ENCODE data around the gene MIA. TPM values are rescaled to one million over a fixed set of nuclear protein-coding genes. Genes with fewer than 3 reads are reported as not detected.
A peak's percentile ranks its signal among the peaks of the same experiment; 100 is the strongest.
"Not testable (repeated sequence)": the region's sequence is repeated elsewhere in the genome, so short reads cannot be mapped to it uniquely, and the experiment has no call there.

The MIA gene
- total RNA-seq, 1 experiment from 2014 or later = not detected

DNA sequence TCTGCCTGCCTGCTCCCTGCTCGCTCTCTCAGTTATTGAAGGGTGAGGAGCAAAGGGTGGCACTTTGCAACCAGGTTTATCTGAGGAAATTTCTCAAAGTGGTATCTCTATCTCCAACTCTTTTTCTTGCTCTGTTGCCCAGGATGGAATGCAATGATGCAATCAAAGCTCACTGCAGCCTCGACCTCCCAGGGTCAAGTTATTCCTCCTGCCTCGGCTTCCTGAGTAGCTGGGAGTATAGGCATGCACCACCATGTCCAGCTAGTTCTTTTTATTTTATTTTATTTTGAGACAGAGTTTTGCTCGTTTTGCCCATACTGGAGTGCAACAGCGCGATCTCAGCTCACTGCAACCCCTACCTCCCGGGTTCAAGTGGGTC, 29.9 kb upstream of the MIA start:
- DNase-seq (ENCODE audit: low read depth) = peak; percentile 44

DNA sequence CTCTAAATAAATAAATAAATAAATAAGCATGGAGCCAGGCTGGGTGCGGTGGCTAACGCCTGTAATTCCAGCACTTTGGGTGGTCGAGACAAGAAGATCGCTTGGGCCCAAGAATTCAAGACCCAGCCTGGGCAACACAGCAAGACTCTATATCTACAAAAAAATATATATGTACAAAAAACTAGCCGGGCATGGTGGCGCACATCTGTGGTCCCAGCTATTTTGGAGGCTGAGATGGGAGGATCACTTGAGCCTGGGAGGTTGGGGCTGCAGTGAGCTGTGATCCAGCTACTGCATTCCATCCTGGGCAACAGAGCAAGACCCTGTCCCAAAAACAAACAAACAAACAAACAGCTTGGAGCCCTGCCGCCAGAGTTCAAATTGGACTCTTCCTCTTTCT, 27.8 kb upstream of the MIA start:
- no peak for DNase-seq (ENCODE audit: low read depth)
- in situ Hi-C loops (cut with HindIII; ENCODE audit: low pct_unique_long_range_greater_than_20kb, low sequenced_read_pairs) = no loop called here

More for the DNA sequence above, 29.9 kb upstream of the MIA start:
- in situ Hi-C loops (cut with HindIII; ENCODE audit: low pct_unique_long_range_greater_than_20kb, low sequenced_read_pairs) = no loop called here

DNA sequence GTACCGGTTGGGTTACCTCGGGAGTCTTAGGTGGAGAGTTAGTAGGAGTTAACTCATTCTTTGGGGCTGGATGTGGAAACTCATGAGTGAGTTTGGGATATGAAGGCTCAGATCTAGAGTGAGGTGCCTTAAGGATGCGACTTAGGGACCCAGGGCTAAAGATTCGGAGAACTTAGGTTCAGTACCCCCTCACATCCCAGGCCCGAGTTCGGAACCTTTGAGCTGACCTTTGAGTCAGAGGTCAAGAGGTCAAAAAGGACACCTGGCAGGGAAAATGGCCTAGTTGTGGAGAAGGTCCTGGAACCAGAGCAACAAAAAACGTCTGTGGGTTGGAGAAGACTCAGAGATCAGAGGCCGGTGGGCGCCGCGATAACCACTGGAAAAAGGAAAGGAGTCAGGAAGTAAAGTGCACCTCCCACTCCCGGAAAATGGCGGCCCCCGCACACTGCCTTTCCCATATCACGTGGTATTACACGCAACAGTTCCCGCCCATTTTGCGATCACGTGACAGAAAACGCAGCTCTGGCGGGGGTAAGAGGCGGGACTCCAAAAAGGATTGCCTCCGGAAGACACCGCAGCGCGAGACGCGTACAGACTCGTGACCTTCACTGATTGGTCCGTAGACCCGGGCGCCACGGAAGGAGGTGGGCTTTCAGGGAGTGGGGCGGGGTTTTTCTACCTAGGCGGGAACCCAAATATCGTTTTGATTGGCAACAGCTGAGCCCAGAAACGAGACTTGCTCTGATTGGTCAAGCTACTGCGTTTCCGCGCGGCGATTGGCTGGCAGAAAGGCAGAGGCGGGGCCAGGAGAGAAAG, 25.1 kb upstream of the MIA start, which contains the start of gene ACTMAP:
Gene ACTMAP, minus strand, starts transcription at position 420 of the 816 bp plus-strand sequence. CDS start 674 bp downstream, outside the sequence.
- in situ Hi-C loops (cut with HindIII; ENCODE audit: low pct_unique_long_range_greater_than_20kb, low sequenced_read_pairs) = no loop called here
- peak; percentile 100 for DNase-seq (ENCODE audit: low read depth)

DNA sequence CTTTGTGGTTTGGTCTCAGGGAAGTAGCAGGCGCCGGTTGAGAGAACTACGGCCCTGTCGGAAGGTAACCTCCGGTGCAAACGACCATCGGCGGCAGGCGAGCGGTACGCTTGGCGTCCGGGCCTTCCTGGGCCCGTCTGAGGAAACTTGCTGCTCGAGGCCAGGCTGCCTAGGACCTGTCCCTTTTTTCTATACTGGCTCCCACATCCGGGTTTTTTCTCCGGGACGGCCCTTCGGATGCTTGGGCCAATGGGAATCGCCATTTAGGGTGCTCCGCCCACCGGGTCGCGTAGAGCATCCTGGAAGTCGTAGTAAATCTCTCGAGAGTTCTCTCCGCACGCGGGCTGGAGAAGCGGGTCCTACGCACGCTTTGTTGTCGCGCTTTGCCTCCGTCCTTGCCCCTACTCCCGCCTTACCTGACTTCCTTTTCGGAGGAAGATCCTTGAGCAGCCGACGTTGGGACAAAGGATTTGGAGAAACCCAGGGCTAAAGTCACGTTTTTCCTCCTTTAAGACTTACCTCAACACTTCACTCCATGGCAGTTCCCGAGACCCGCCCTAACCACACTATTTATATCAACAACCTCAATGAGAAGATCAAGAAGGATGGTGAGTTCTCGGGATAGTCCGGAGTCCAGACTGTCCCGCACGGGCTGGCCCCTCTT, 24.3 kb upstream of the MIA start, which contains the start of gene SNRPA:
Gene SNRPA, plus strand, starts transcription at position 330 of the 664 bp plus-strand sequence. Its CDS starts 206 bp downstream, at position 536.
- in situ Hi-C loops (cut with HindIII; ENCODE audit: low pct_unique_long_range_greater_than_20kb, low sequenced_read_pairs) = no loop called here
- DNase-seq (ENCODE audit: low read depth) = no peak

DNA sequence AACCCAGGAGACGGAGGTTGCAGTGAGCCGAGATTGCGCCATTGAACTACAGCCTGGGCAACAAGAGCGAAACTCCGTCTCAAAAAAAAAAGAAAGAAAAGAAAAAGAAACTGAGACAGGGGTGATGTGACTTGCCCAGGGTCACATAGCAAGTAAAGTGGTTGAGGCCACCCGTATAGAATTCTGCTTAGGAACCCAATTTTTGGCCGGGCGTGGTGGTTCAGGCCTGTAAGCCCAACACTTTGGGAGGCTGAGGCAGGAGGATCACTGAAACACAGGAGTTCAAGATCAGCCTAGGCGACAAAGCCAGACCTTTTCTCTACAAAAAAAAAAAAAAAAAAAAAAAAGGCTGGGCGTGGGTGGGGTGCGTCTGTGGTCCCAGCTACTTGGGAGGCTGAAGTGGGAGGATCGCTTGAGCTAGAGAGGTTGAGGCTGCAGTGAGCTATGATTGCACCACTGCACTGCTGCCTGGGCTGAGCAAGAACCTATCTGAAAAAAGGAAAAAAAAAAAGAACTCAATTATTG, 23.0 kb upstream of the MIA start:
- in situ Hi-C loops (cut with HindIII; ENCODE audit: low pct_unique_long_range_greater_than_20kb, low sequenced_read_pairs) = no loop called here
- no peak for DNase-seq (ENCODE audit: low read depth)

DNA sequence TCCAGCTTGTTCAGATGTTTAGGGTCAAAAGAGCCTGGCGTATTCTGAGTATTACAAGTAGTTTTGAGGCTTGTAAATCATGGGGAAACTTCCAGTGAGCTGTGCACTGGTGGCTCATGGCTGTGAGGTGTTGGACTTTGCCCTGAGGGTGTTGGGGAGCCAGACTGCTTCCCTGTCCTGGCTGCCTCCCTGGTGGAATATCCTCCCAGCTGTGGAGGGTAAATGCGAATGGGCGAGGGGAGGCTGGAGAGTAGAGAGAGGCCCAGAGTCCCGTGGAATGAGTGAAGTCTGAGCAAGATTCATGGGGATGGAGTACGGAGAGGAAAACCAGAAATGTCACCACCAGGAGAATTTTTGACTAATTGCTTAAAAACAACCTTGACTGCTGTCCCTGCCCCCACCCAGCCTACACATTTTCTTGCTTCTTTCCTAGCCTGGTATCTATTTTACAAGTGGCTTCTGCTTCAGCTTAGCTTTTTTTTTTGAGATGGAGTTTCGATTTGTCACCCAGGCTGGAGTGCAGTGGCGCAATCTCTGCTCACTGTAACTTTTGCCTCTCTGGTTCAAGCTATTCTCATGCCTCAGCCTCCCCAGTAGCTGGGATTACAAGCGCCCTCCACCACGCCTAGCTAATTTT, 20.6 kb upstream of the MIA start:
- in situ Hi-C loops (cut with HindIII; ENCODE audit: low pct_unique_long_range_greater_than_20kb, low sequenced_read_pairs) = no loop called here

DNA sequence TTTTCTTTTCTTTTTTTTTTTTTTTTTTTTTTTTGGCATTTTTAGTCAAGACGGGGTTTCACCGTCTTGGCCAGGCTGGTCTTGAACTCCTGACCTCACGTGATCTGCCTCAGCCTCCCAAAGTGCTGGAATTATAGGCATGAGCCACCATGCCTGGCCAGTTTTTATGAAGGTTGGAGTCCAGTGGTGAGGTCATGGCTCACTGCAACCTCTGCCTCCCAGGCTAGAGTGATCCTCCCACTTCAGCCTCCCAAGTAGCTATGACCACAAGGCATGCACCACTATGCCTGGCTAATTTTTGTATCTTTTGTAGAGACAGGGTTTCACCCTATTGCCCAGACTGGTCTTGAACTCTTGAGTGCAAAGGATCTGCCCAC, 20.1 kb upstream of the MIA start:
- no peak for DNase-seq (ENCODE audit: low read depth)
- in situ Hi-C loops (cut with HindIII; ENCODE audit: low pct_unique_long_range_greater_than_20kb, low sequenced_read_pairs) = no loop called here

More for the DNA sequence above, 20.6 kb upstream of the MIA start:
- DNase-seq (ENCODE audit: low read depth) = no peak

DNA sequence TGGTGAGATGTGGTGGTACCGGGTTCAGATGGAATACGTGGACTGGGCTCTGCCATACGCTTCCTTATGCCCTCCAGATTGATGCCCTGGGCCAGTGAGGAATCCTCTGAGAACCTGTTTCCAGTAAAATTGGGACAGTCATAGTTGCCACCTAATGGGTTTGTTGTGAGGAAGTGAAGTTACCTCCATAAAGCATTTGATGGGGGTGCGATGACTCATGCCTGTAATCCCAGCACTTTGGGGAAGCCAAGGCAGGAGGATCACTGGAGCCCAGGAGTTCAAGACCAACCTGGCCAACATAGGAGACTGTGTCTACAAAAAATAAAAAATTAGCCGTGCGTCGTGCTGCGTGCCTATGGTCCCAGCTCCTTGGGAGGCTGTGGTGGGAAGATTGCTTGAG, 19.5 kb upstream of the MIA start:
- in situ Hi-C loops (cut with HindIII; ENCODE audit: low pct_unique_long_range_greater_than_20kb, low sequenced_read_pairs) = no loop called here
- no peak for DNase-seq (ENCODE audit: low read depth)

DNA sequence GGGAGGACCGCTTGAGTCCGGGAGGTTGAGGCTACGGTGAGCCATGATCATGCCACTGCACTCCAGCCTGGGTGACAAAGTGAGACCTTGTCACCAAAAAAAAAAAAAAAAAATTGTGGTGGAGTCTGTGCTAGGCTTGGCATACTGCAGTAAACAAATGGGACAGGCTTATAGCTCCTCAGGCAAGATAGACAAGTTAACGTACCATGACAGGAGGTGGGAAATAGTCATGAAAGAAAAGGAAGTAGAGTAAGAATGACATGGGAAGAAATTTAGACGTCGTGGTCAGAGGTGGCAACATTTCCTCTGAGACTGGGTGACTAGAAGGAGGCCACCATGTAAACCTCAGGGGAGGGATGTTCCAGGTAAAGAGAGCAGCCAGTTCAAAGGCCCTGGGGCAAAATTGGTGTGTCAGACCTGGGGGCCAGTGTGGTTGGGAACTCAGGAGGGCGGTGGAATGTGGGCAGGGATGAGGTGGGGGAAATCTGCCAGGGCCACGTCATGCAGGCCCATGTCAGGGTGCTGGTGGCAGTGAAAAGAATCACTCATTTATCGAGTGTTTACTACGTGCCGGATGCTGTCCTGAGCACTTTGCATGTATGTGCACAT, 18.7 kb upstream of the MIA start:
- in situ Hi-C loops (cut with HindIII; ENCODE audit: low pct_unique_long_range_greater_than_20kb, low sequenced_read_pairs) = no loop called here
- DNase-seq (ENCODE audit: low read depth) = no peak

DNA sequence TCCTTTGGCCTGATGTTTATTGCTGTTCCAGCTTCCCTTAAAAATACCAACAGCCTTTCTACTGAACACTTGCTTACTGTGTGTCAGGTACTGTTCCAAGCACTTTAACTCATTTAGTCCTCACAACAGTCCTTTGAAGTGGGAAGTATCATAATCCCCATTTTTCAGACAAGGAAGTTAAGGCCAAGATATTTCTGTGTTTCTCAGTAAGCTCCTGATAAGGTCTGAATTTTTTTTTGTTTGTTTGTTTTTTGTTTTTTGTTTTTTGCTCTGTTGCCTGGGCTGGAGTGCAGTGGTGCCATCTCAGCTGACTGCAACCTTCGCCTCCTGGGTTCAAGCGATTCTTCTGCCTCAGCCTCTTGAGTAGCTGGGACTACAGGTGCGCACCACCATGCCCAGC, 16.8 kb upstream of the MIA start:
- DNase-seq (ENCODE audit: low read depth) = no peak
- in situ Hi-C loops (cut with HindIII; ENCODE audit: low pct_unique_long_range_greater_than_20kb, low sequenced_read_pairs) = no loop called here

DNA sequence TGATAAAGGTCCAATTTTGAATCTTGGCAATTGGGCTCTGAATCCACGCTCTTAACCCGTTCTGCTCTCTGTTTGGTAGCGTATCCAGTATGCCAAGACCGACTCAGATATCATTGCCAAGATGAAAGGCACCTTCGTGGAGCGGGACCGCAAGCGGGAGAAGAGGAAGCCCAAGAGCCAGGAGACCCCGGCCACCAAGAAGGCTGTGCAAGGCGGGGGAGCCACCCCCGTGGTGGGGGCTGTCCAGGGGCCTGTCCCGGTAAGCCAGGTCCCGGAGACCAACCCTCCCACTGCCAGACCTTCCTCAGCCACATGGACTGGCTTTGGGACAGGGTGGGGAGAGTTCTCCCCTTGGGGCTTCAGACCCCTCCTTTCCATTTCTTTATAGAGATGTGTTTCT, 16.0 kb upstream of the MIA start:
- DNase-seq (ENCODE audit: low read depth) = no peak
- in situ Hi-C loops (cut with HindIII; ENCODE audit: low pct_unique_long_range_greater_than_20kb, low sequenced_read_pairs) = no loop called here

DNA sequence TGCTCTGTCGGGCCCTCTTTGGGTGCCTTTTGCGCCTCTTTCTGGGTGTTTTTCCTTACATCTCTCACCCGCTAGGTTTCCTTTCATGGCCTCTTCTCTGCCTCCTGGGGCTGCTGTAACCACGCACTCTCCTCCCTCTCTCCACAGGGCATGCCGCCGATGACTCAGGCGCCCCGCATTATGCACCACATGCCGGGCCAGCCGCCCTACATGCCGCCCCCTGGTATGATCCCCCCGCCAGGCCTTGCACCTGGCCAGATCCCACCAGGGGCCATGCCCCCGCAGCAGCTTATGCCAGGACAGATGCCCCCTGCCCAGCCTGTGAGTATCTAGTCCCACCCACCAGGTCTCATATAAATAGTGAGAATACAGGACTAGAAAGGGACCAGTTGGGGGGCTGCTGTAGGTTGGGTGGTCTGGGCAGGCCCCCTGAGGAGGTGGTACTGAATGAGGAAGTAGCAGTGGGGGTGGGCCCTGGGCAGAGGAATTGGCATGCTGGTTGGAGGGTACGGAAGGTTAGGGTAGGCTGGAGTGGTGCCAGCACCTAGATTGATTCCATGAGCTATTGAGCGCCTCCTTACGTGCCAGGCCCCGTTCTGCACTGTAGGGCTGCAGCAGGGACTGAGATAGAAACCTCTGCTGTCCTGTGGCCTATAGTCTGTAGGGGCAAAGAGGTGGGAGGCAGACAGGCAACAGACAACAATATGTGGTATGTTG, 12.4 kb upstream of the MIA start:
- in situ Hi-C loops (cut with HindIII; ENCODE audit: low pct_unique_long_range_greater_than_20kb, low sequenced_read_pairs) = no loop called here
- DNase-seq (ENCODE audit: low read depth) = no peak

DNA sequence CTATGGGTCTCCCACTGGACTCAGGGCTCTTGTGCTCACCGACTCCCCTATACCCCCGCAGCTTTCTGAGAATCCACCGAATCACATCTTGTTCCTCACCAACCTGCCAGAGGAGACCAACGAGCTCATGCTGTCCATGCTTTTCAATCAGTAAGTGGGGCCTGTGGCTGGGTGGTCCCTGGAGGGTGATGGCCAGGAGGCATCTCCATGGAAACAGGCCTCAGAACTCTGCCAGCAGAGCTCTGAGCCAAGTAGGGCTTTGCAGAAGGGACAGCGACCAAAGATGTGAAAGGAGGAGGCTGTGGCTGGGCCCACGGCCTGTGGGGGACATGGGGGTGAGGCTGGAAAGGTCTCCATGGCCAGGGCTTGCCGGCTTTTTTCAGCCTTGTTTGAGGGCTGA, 11.8 kb upstream of the MIA start:
- in situ Hi-C loops (cut with HindIII; ENCODE audit: low pct_unique_long_range_greater_than_20kb, low sequenced_read_pairs) = no loop called here
- DNase-seq (ENCODE audit: low read depth) = no peak

DNA sequence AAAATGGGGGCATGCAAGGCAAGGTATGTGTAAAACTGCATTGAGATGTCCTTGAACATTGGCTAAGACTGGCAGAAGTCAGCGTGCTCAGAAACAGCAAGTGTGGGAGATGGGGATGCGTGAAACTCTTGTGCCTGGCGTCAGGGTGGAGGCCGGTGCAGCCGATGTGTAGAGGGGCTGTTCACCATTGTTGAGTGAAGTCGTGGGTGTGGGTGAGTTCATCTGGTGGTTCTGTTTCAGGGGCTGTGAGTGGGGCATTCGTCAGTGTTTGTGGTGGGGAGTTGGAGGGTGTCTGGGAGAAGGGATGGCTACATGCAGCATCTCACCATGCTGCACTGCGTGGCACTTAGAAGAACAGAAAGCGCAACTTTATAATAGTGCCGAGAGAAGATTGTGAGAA, 11.4 kb upstream of the MIA start:
- no peak for DNase-seq (ENCODE audit: low read depth)
- in situ Hi-C loops (cut with HindIII; ENCODE audit: low pct_unique_long_range_greater_than_20kb, low sequenced_read_pairs) = no loop called here

DNA sequence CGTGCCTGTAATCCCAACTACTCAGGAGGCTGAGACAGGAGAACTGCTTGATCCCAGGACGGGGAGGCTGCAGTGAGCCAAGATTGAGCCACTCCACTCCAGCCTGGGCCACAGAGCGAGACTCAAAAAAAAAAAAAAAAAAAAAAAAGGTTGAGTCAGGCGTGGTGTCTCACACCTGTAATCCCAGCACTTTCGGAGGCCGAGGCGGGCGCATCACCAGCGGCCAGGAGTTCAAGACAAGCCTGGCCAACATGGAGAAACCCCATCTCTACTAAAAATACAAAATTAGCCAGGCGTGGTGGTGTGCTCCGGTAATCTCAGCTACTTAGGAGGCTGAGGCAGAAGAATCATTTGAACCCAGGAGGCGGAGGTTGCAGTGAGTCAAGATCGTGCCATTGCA, 8.9 kb upstream of the MIA start:
- DNase-seq (ENCODE audit: low read depth); in situ Hi-C loops (cut with HindIII; ENCODE audit: low pct_unique_long_range_greater_than_20kb, low sequenced_read_pairs): not testable (repeated sequence)

DNA sequence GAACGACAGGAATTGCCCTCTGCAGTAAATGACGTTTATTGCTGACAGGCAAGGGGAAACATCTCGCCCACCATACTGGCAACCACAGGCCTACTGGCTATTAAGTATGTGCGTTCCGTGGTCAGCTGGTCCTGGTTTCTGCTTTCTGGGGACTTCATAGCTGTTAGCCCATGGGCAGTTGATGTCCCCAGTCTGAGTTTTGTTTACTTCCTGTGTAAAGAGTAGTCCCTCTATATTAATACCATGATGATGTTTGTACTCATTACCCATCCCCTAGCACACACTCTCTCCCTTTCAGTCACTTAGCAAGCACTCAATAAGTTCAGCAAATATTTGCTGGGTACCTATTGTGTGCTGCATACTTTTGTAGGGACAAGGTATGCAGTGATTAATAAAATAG, 6.5 kb upstream of the MIA start:
- in situ Hi-C loops (cut with HindIII; ENCODE audit: low pct_unique_long_range_greater_than_20kb, low sequenced_read_pairs) = no loop called here
- DNase-seq (ENCODE audit: low read depth) = no peak

DNA sequence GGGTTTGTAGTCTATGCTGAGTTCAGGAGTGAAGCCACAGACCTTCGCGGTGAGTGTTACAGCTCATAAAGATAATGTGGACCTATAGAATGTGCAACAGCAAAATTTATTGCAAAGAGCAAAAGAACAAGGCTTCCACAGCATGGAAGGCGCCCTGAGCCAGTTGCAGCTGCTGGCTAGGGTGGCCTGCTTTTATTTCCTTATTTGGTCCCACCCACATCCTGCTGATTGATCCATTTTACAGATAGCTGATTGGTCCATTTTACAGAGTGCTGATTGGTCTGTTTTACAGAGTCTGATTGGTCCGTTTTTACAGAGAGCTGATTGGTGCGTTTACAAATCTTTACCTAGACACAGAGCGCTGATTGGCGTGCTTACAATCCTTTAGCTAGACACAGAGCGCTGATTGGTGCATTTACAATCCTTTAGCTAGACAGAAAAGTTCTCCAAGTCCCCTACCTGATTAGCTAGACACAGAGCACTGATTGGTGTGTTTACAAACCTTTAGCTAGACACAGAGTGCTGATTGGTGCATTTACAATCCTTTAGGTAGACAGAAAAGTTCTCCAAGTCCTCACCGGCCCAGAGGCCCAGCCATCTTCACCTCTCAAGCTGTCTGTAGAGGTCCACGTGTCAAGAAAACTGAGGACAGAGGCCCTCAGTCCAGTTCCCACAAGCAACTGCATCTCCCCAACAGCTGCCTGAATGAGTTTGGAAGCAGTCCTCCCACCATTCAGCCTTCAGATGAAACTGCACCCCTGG, 4.0 kb upstream of the MIA start:
- peak; percentile 60 for DNase-seq (ENCODE audit: low read depth)
- in situ Hi-C loops (cut with HindIII; ENCODE audit: low pct_unique_long_range_greater_than_20kb, low sequenced_read_pairs) = not testable (repeated sequence)

Measured in Caki2 (cell line).